BJ (cell line): Measurements from ENCODE around the gene ABCA13. TPM values are rescaled to one million over a fixed set of nuclear protein-coding genes. Genes with fewer than 3 reads are reported as not detected.
A peak's percentile ranks its signal among the peaks of the same experiment; 100 is the strongest.

ENCODE experiments used
- CTCF ChIA-PET: fragments of 350-600 bp; formaldehyde crosslinking; extraction: SDS; loops from one replicate; lab custom pipeline; 2021; ENCODE audit warnings: antibody characterized with exemption, inconsistent platforms; lab: Yijun Ruan, JAX
- POLR2A ChIA-PET: fragments of 300-600 bp; sonication (Branson Sonifier 250); formaldehyde crosslinking; extraction: SDS; loops from one replicate; lab custom pipeline; 2021; ENCODE audit warnings: antibody characterized with exemption; lab: Charles Lee
- DNase-seq: peaks from one replicate; pipeline ENCODE4 v3.0.0-alpha.2; 2011; ENCODE audit warnings: low read depth
- H3K27me3 ChIP-seq: 2 replicates; pipeline ENCODE4 v1.6.0; 2011; ENCODE audit warnings: low read length; ENCODE audit not compliant: control insufficient read depth, insufficient read depth
- H3K36me3 ChIP-seq: 2 replicates; pipeline ENCODE4 v1.5.1; 2011; ENCODE audit warnings: low read length; ENCODE audit not compliant: control insufficient read depth, insufficient read depth
- H3K4me3 ChIP-seq: 2 replicates; pipeline ENCODE4 v1.5.1; 2011; ENCODE audit warnings: low read depth, mild to moderate bottlenecking, control low read depth, low read length
- CTCF ChIP-seq: IDR thresholded peaks from 2 replicates; pipeline ENCODE4 v1.5.1; 2011; ENCODE audit warnings: low read depth, mild to moderate bottlenecking, control low read depth, inconsistent platforms, low read length, moderate library complexity; ENCODE audit not compliant: insufficient read depth
- polyA plus RNA-seq: library from polyadenylated mRNA; depleted of rRNA; stranded (reverse); fragments of >200 nt; gene quantifications from 2 replicates; pipeline ENCODE4 v1.2.3, GENCODE V29; 2011

Gene ABCA13
- polyA plus RNA-seq, 1 experiment: 0.15 TPM

- Histone ChIP-seq H3K36me3 (no peaks in the 10 kb centered on the region), H3K4me3 (no peak overlapping the region), H3K27me3 (no peaks in the 10 kb centered on the region; the same call in 1 of the 2 replicates)
- ChIA-PET CTCF (interaction anchor here (0.5 to 1.6 kb wide), 8 partner anchors 14 to 504 kb away, joined by 3 to 4 read pairs (median 3); no protein-coding TSS in a partner anchor), POLR2A (no interaction called here)
- TF ChIP-seq CTCF: no peak
- no peak for DNase-seq
These were observed 9.7 kb upstream of the ABCA13 start for GRCh38 chr7:48161407-48162125.

GRCh38 chr7:48165157-48165556, 6.1 kb upstream of the ABCA13 start:
- POLR2A ChIA-PET: no interaction called here
- no peak for DNase-seq
- CTCF ChIA-PET: no interaction called here
- no peaks in the 10 kb centered on the region for H3K36me3 ChIP-seq
- H3K4me3 ChIP-seq: no peak overlapping the region
- no peak for TF ChIP-seq CTCF
- no peaks in the 10 kb centered on the region; the same call in 1 of the 2 replicates for H3K27me3 ChIP-seq

- ChIA-PET CTCF (interaction anchor here (0.7 to 2.6 kb wide), 4 partner anchors 12 to 87 kb away, joined by 3 to 9 read pairs (median 4); no protein-coding TSS in a partner anchor), POLR2A (no interaction called here)
- no peak for DNase-seq
These were observed 3.1 kb upstream of the ABCA13 start for GRCh38 chr7:48168159-48168558.

GRCh38 chr7:48170506-48170905, 752 bp upstream of the ABCA13 start:
- Histone ChIP-seq H3K4me3 (no peak overlapping the region), H3K36me3 (no peaks in the 10 kb centered on the region), H3K27me3 (no peaks in the 10 kb centered on the region)
- POLR2A ChIA-PET: no interaction called here
- DNase-seq: no peak
- CTCF ChIA-PET: interaction anchor here (1.1 kb wide), 1 partner anchor 16 kb away, joined by 5 read pairs; no protein-coding TSS in a partner anchor
- no peak for TF ChIP-seq CTCF

More at GRCh38 chr7:48168159-48168558, 3.1 kb upstream of the ABCA13 start:
- no peaks in the 10 kb centered on the region for H3K27me3 ChIP-seq
- H3K36me3 ChIP-seq: no peaks in the 10 kb centered on the region
- peak; percentile 27; the same call in 1 of the 2 replicates for TF ChIP-seq CTCF
- H3K4me3 ChIP-seq: no peak overlapping the region

- H3K27me3 ChIP-seq: no peaks in the 10 kb centered on the region
- ChIA-PET POLR2A (no interaction called here), CTCF (interaction anchor here (3.1 kb wide), 1 partner anchor 19 kb away, joined by 7 read pairs; no protein-coding TSS in a partner anchor)
- no peak for DNase-seq
- no peak overlapping the region for H3K4me3 ChIP-seq
- no peak for TF ChIP-seq CTCF
- no peaks in the 10 kb centered on the region for H3K36me3 ChIP-seq
These were observed 2.1 kb downstream of the ABCA13 start for GRCh38 chr7:48173313-48173712.
